Neural progenitor cell (in vitro differentiated cells): ENCODE measurements around the gene SULT1A2. TPM values are rescaled to one million over a fixed set of nuclear protein-coding genes. Genes with fewer than 3 reads are reported as not detected.
A peak's percentile ranks its signal among the peaks of the same experiment; 100 is the strongest.

Experiments
- DNase-seq: peaks from one replicate; pipeline ENCODE4 v3.0.0-alpha.2; 2016; ENCODE audit warnings: low spot score
- H2AFZ ChIP-seq: fragments of 200-600 bp; sonication (generic); replicated peaks from 2 replicates; pipeline ENCODE4 v1.6.1; 2016; ENCODE audit warnings: antibody characterized with exemption
- H3F3A ChIP-seq: fragments of 200-600 bp; sonication (generic); 2 replicates; pipeline ENCODE4 v1.6.1; 2016; ENCODE audit warnings: antibody characterized with exemption, low read depth
- H3K27ac ChIP-seq: fragments of 200-600 bp; sonication (generic); 2 replicates; pipeline ENCODE4 v1.5.1; 2016; ENCODE audit warnings: mild to moderate bottlenecking
- H3K27me3 ChIP-seq: fragments of 200-600 bp; sonication (generic); 2 replicates; pipeline ENCODE4 v1.6.1; 2016; ENCODE audit warnings: mild to moderate bottlenecking, moderate library complexity
- H3K36me3 ChIP-seq: fragments of 200-600 bp; sonication (generic); 2 replicates; pipeline ENCODE4 v1.5.1; 2016
- H3K4me1 ChIP-seq: fragments of 200-600 bp; sonication (generic); 2 replicates; pipeline ENCODE4 v1.6.1; 2016; ENCODE audit warnings: mixed run types
- H3K4me2 ChIP-seq: fragments of 200-600 bp; sonication (generic); 2 replicates; pipeline ENCODE4 v1.6.1; 2016
- H3K4me3 ChIP-seq: fragments of 200-600 bp; sonication (generic); 2 replicates; pipeline ENCODE4 v1.5.1; 2016
- H3K79me2 ChIP-seq: fragments of 200-600 bp; sonication (generic); 2 replicates; pipeline ENCODE4 v1.6.1; 2016; ENCODE audit warnings: low read depth
- H3K9ac ChIP-seq: fragments of 200-600 bp; sonication (generic); 2 replicates; pipeline ENCODE4 v1.6.1; 2016
- H3K9me3 ChIP-seq: fragments of 200-600 bp; sonication (generic); 2 replicates; pipeline ENCODE4 v1.5.1; 2016; ENCODE audit warnings: low read depth
- H4K20me1 ChIP-seq: fragments of 200-600 bp; sonication (generic); 2 replicates; pipeline ENCODE4 v1.6.1; 2016; ENCODE audit warnings: low read depth
- H3K27ac Mint-ChIP-seq: 3 replicates; pipeline ENCODE4 v1.8.0; 2021; ENCODE audit warnings: mixed read lengths
- H3K27me3 Mint-ChIP-seq: 2 replicates; pipeline ENCODE4 v1.8.0; 2022; ENCODE audit warnings: low read depth, mild to moderate bottlenecking, inconsistent platforms, moderate library complexity, mixed read lengths; ENCODE audit not compliant: insufficient read depth
- H3K36me3 Mint-ChIP-seq: 3 replicates; pipeline ENCODE4 v1.8.0; 2021; ENCODE audit warnings: mixed read lengths
- H3K4me1 Mint-ChIP-seq: 3 replicates; pipeline ENCODE4 v1.8.0; 2021; ENCODE audit warnings: mixed read lengths
- H3K4me3 Mint-ChIP-seq: 3 replicates; pipeline ENCODE4 v1.8.0; 2021; ENCODE audit warnings: mild to moderate bottlenecking, moderate library complexity, mixed read lengths
- H3K9me3 Mint-ChIP-seq: 3 replicates; pipeline ENCODE4 v1.8.0; 2020; ENCODE audit warnings: mixed read lengths
- EZH2 ChIP-seq: fragments of 200-600 bp; sonication (generic); IDR thresholded peaks from 2 replicates; pipeline ENCODE4 v1.6.1; 2017; ENCODE audit warnings: antibody characterized with exemption, mild to moderate bottlenecking, moderate library complexity
- EZH2phosphoT487 ChIP-seq: fragments of 200-600 bp; sonication (generic); IDR thresholded peaks from 2 replicates; pipeline ENCODE4 v1.6.1; 2017; ENCODE audit warnings: antibody characterized with exemption
- total RNA-seq: library from RNA; depleted of rRNA; stranded (reverse); fragments of >200 nt; gene quantifications from 2 replicates; pipeline ENCODE4 v1.2.3, GENCODE V29; 2015; ENCODE audit warnings: low replicate concordance
- TF ChIP-seq, protein P1 (sequence below): fragments of 200-600 bp; sonication (generic); IDR thresholded peaks from 2 replicates; pipeline ENCODE4 v1.5.1; 2017; ENCODE audit warnings: antibody characterized with exemption, mild to moderate bottlenecking

The SULT1A2 gene
- total RNA-seq, 1 donor from 2014 or later, result not detected

GRCh38 chr16:28580726-28581315 is 16.0 kb downstream of the SULT1A2 start:
- no peak overlapping the region for H3K27ac ChIP-seq
- peaks cover 4% of the 10 kb centered on the region for H4K20me1 ChIP-seq
- no peaks in the 10 kb centered on the region for H3K4me1 ChIP-seq
- no peaks in the 10 kb centered on the region for H3K79me2 ChIP-seq
- no peaks in the 10 kb centered on the region for H3K27me3 ChIP-seq
- Mint-ChIP-seq H3K9me3 (no peaks in the 10 kb centered on the region), H3K36me3 (peaks cover 20% of the 10 kb centered on the region), H3K4me1 (no peaks in the 10 kb centered on the region), H3K4me3 (no peak overlapping the region), H3K27ac (no peak overlapping the region), H3K27me3 (no peaks in the 10 kb centered on the region)
- H2AFZ ChIP-seq, result no peak overlapping the region
- no peak overlapping the region for H3K4me2 ChIP-seq
- no peaks in the 10 kb centered on the region for H3F3A ChIP-seq
- H3K9me3 ChIP-seq, result no peaks in the 10 kb centered on the region
- TF ChIP-seq, protein P1, sequence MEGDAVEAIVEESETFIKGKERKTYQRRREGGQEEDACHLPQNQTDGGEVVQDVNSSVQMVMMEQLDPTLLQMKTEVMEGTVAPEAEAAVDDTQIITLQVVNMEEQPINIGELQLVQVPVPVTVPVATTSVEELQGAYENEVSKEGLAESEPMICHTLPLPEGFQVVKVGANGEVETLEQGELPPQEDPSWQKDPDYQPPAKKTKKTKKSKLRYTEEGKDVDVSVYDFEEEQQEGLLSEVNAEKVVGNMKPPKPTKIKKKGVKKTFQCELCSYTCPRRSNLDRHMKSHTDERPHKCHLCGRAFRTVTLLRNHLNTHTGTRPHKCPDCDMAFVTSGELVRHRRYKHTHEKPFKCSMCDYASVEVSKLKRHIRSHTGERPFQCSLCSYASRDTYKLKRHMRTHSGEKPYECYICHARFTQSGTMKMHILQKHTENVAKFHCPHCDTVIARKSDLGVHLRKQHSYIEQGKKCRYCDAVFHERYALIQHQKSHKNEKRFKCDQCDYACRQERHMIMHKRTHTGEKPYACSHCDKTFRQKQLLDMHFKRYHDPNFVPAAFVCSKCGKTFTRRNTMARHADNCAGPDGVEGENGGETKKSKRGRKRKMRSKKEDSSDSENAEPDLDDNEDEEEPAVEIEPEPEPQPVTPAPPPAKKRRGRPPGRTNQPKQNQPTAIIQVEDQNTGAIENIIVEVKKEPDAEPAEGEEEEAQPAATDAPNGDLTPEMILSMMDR, result no peak
- TF ChIP-seq EZH2phosphoT487 (no peak), EZH2 (no peak)
- H3K4me3 ChIP-seq, result no peak overlapping the region
- no peaks in the 10 kb centered on the region for H3K36me3 ChIP-seq
- DNase-seq, result no peak
- H3K9ac ChIP-seq, result no peak overlapping the region

DNA sequence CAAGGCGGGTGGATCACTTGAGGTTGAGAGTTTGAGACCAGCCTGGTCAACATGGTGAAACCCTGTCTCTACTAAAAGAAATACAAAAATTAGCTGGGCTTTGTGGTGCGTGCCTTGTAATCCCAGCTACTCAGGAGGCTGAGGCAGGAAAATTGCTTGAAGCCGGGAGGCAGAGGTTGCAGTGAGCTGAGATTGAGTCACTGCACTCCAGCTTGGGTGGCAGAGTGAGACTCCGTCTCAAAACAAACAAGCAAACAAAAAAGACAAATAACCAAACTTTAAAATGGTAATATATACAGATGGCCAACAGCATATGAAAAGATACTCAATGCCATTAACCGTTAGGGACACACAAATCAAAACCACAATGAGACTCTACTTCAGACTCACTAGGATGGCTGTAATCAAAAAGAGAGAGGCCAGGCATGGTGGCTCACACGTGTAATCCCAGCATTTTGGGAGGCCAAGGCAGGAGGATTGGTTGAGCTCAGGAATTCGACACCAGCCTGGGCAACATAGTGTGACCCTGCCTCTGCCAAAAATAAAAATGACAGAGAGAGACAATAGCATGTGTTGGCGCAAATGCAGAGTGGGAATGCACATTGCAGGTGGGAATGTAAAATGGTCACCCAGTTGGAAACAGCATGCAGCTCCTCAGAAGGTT is 21.3 kb downstream of the SULT1A2 start:
- Histone ChIP-seq H2AFZ (no peak overlapping the region), H3F3A (no peaks in the 10 kb centered on the region), H3K79me2 (no peaks in the 10 kb centered on the region), H4K20me1 (peaks cover 15% of the 10 kb centered on the region), H3K36me3 (no peaks in the 10 kb centered on the region), H3K27ac (no peak overlapping the region), H3K4me1 (peaks cover 22% of the 10 kb centered on the region), H3K4me2 (no peak overlapping the region), H3K4me3 (no peak overlapping the region), H3K9ac (no peak overlapping the region), H3K9me3 (no peaks in the 10 kb centered on the region), H3K27me3 (no peaks in the 10 kb centered on the region)
- Mint-ChIP-seq H3K27ac (peak overlapping the region; percentile 37), H3K4me3 (no peak overlapping the region), H3K4me1 (peaks cover 31% of the 10 kb centered on the region), H3K27me3 (peaks cover 7% of the 10 kb centered on the region), H3K9me3 (no peaks in the 10 kb centered on the region), H3K36me3 (peaks cover 8% of the 10 kb centered on the region)
- TF ChIP-seq EZH2, result no peak
- TF ChIP-seq, protein P1, result no peak
- TF ChIP-seq EZH2phosphoT487, result no peak
- DNase-seq, result no peak

GRCh38 chr16:28574925-28575324 is 21.9 kb downstream of the SULT1A2 start:
- Mint-ChIP-seq H3K9me3 (no peaks in the 10 kb centered on the region), H3K4me3 (no peak overlapping the region), H3K27me3 (peaks cover 9% of the 10 kb centered on the region), H3K27ac (no peak overlapping the region), H3K4me1 (peaks cover 31% of the 10 kb centered on the region), H3K36me3 (peaks cover 8% of the 10 kb centered on the region)
- Histone ChIP-seq H3K4me1 (peaks cover 22% of the 10 kb centered on the region), H4K20me1 (peaks cover 15% of the 10 kb centered on the region), H3K4me2 (no peak overlapping the region), H2AFZ (no peak overlapping the region), H3K79me2 (no peaks in the 10 kb centered on the region), H3K4me3 (no peak overlapping the region), H3F3A (no peaks in the 10 kb centered on the region), H3K9me3 (no peaks in the 10 kb centered on the region), H3K27me3 (no peaks in the 10 kb centered on the region), H3K36me3 (no peaks in the 10 kb centered on the region), H3K9ac (no peak overlapping the region), H3K27ac (no peak overlapping the region)
- TF ChIP-seq, protein P1, result no peak
- no peak for TF ChIP-seq EZH2phosphoT487
- DNase-seq, result no peak
